Embryonic facial prominence (tissue), 1 donor: ENCODE data around the gene STAT5A.
"Not testable (repeated sequence)": the region's sequence is repeated elsewhere in the genome, so short reads cannot be mapped to it uniquely, and the experiment has no call there.

Source experiments
- DNase-seq: peaks from one replicate; pipeline ENCODE4 v3.0.0-alpha.2; 2016; ENCODE audit errors: extremely low spot score

STAT5A gene

DNA sequence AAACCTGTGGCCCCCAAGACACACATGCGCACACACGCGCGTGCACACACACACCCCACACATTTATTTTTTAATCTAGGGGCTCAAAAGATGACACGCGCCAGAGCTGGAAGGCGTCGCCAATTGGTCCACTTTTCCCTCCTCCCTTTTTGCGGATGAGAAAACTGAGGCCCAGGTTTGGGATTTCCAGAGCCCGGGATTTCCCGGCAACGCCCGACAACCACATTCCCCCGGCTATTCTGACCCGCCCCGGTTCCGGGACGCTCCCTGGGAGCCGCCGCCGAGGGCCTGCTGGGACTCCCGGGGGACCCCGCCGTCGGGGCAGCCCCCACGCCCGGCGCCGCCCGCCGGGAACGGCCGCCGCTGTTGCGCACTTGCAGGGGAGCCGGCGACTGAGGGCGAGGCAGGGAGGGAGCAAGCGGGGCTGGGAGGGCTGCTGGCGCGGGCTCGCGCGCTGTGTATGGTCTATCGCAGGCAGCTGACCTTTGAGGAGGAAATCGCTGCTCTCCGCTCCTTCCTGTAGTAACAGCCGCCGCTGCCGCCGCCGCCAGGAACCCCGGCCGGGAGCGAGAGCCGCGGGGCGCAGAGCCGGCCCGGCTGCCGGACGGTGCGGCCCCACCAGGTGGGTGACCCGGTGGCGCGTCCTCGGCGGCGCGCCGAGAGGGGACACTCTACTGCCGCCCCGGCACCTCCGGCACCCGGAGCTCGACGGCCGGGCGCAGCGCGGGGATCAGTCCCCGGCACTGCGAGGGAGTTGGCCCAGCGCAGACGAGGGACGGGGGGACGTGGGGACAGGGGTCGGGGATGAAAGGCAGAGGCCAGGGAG lies at the start of gene STAT5A:
STAT5A (plus strand) TSS at position 522 of the 826 bp plus-strand sequence. CDS start 914 bp downstream, outside the sequence.
- no peak for DNase-seq

DNA sequence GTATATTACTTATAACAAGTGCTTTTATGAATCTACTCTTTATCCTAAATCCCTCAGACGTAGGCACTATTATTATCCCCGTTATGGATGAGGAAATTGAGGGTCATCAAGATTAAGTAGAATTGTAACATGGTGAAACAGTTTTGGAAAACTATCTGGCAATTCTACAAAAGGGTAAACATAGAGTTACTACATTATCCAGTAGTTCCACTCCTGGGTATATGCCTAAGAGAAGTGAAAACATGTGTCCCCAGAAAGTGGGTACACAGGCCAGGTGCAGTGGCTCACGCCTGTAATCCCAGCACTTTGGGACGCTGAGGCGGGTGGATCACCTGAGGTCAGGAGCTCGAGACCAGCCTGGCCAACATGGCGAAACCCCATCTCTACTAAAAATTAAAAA lies 48.7 kb upstream of the STAT5A start:
- DNase-seq = not testable (repeated sequence)

DNA sequence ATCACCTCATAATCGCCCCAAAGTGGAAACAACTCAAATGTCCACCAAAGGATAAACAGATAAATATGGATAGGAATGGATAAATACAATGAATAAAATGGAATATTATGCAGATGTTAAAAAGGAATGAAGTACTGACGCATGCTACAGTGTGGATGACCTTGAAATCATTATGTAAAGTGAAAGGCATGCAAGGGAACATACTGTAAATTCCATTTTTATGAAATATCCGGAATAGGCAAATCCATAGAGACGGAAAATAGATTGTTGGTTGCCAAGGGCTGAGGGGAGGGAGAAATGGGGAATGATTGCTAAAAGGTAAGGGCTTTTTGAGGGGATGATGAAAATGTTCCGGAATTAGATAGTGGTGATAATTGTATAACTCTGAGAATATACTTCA lies 48.1 kb upstream of the STAT5A start:
- DNase-seq = no peak

DNA sequence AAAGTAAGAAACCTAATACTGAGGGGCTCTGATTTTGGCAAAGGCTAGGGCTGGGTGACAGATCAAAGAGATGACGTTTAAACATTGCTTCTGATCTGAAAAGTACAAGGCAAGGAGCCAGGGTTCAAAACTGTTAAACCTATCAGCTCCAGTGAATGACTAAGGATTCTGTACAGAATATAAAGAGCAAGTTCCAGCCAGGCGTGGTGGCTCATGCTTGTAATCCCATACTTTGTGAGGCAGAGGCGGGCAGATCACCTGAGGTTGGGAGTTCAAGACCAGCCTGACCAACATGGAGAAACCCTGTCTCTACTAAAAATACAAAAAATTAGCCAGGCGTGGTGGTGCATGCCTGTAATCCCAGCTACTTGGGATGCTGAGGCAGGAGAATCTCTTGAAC lies 47.4 kb upstream of the STAT5A start:
- DNase-seq = not testable (repeated sequence)

DNA sequence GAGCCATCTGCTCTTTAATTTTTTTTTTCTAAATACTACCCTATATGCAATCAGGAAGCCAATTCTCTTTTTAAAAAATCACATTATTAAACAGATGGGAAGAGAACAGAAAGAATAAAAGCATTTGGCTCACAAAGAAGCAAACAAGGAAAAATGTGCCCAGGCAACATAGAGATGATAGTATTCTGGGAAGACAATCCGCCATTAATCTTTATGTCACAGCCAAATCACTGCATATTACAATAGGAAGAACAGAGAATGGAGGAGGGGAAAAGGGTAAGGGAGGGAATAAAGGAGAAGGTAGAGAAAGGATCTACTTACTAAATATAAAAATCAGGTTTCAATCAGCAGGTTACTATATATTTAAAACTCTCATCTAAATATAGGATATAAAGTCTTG lies 46.4 kb upstream of the STAT5A start:
- DNase-seq = no peak

DNA sequence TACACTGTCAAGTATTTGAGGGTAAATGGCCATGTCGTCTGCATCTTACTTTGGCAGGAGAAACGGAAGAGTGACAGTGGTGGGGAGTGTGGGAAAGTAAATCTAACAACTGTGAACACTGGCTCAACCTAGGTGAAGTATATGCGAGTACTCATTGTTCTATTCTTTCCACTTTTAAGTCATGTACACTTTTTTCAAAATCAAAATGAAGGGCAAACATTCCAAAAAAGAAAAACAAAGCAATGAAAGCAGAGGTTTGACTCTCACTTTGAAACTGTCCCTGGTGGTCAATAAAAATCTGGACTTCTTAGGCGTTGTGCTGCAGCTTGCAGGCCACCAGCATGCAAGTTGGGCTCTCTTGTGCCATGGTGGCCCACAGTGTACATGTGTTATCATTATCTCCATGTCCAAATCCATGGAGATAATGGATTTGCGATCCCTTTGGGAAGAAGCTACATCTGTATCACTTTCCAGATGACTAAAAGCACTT lies 44.8 kb upstream of the STAT5A start:
- no peak for DNase-seq

DNA sequence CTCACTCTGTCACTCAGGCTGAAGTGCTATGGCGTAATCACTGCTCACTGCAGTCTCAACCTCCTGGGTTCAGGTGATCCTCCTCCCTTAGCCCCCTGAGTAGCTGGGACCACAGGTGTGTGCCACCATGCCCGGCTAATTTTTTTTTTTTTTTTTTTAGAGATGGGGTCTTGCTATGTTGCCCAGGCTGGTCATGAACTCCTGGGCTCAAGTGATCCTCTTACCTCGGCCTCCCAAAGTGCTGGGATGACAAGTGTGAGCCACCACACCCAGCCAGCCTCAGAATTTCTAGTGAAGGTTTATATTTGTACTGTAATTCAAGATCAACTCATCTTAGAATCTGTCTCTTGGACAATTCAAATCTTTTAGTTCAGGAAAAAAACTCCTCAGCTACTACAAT lies 44.2 kb upstream of the STAT5A start:
- not testable (repeated sequence) for DNase-seq

DNA sequence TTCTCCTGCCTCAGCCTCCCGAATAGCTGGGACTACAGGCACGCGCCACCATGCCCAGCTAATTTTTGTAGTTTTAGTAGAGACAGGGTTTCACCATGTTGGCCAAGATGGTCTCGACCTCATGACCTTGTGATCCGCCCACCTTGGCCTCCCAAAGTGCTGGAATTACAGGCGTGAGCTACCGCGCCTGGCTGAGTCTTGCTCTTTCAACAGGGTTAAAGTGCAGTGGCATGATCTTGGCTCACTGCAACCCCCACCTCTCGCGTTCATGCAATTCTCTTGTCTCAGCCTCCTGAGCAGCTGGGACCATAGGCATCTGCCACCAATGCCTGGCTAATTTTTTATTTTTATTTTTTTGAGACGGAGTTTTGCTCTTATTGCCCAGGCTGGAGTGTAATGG lies 43.1 kb upstream of the STAT5A start:
- DNase-seq = not testable (repeated sequence)

DNA sequence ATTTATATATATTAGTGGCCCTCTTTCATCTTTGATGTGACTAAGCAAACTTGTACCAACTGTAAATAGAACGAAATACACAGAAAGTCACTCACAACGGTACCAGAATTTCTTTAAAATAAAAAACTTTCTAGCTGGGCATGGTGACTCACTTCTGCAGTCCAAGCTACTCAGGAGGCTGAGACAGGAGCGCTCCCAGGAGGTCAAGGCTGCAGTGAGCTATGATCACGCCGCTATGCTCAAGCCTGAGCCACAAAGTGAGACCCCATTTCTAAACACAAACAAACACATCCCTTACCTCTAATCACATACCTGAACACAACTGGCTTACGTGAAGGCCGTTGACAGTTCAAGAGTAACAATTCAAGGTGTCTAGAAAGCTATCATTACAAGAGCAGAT lies 41.8 kb upstream of the STAT5A start:
- no peak for DNase-seq

DNA sequence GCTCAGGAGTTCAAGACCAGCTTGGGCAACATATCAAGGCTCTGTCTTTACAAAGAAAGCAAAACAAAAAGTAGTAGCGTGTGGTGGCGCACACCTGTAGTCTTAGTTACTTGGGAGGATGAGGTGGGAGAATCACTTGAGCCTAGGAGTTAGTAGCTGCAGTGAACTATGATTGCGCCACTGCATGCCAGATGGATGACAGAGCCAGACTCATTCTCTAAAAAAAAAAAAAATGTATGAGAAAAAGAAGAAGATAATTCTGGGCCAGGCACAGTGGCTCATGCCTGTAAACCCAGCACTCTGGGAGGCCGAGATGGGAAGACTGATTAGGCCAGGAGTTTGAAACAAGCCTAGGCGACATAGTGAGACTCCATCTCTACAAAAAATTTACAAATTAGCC lies 40.6 kb upstream of the STAT5A start:
- DNase-seq = no peak

DNA sequence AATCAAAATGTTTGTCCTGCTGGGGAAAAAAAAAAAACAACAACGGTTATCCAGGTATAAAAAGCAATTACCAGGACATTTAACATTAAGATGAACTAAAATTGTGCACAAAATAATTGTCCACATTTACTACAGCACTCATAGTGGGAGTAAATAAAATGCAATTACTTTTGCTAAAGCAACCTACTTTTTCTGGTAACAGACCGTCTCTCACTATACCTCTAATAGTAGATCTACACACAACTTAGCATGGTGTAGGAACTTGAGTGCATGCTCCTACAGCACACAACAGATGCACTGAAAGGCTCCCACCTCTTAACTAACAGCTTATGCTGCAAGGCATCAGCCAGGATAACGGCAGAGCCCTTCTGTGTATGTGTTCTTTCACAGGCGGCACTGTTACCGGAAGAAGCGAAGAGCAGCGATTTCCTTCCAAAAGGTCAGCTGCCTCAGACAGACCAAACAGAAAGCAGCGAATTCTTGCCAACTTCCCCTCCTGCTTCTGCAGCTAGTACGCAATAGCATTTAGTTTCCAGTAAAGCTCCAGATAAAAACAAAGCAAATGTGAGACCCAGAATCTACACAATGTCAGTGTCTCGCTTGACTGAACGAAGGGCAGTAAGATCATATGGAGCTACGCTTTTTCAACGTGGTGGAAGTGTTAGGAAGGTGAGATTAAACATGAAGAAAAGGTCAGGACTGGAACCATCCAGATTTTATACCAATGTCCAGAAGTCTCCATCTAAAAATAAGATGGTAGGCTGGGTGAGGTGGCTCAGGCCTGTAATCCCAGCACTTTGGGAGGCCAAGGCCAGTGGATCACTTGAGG lies 39.7 kb upstream of the STAT5A start:
- DNase-seq = peak; percentile 22

DNA sequence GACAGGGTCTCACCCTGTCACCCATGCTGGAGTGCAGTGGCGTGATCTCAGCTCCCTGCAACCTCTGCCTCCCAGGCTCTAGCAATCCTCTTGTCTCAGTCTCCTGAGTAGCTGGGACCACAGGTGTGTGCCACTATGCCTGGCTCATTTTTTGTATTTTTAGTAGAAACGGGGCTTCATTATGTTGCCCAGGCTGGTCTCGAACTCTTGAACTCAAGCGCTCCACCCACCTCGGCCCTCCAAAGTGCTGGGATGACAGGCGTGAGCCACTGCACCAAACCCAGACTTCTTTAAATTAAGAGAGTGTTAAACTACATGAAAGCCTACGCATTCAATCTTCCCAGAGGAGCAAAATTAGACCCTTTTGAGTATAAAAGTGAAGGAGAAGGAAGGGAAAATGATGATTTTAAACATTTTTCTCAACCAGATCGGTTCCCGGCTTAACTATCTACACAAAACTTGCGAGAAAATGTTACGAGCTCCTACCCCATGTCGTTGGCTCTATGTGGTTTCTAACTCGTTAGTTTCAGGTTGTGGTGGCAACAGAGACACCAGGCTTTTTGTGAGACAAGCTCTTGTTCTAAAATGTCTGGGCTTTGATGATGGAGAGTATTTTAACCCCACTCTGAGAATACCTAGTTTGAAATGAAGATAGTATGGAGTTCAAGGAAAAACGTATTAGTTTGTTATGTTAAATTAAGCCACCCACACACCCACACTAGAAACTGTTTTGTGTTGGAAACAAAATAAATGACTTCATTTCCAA lies 38.4 kb upstream of the STAT5A start:
- no peak for DNase-seq

DNA sequence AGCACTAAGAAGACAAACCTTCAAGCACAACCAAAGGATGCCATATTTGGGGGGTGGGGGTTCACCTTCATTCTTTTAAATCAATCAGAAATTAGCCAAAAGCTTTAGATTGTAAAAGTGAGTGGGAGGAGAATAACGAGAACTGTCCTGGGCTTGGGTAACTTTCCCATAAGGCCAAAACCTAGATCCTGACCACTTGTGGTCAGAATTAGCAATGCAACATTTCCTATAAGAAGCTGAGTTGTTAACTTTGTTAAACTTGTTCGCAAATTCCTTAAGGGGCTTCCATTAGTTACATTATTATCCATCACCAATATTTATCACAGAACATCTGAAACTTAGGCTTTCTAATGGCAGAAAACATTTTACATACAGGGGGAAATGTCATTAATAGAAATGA lies 37.2 kb upstream of the STAT5A start:
- no peak for DNase-seq

DNA sequence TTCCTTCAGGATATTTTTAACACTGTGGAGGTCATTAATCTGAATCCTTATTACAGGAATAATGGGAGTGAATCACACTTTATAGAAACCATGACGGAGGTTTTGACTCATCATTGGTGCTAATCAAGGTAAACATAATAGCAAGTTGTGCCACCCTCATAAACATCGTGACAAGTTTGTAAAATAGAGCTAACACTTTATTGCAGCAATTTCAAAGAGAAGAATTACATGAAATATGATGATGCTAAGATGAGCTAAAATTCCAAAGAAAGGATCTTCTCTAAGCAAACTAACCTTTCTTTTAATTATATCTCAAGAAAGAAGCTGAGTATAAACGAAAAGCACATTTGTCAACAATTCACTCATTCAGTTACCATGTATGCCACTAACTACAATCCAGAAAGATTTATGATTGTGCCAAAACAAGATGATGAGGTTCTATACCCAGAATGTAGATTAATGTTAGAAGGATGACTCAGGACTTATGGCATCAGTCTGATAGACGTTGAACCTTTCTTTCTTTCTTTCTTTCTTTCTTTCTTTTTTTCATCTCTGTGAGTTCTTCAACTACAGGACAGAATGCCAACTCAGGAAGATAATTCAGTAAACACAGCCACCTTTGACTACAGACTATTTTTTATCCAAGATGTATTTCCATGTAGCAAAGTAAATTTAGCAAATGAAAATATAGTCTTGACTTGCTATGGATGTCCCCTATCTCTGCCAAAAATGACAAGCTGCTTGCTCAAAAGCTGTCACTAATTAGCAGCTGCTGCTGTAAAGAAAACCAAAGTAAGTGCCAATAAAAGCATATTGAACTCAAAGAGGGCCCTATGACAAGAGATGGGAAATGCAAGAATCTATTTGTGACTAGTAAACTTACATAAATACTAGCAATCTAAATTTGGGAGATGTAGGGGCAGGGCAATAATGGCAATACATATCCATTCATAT lies 35.4 kb upstream of the STAT5A start:
- DNase-seq = no peak

DNA sequence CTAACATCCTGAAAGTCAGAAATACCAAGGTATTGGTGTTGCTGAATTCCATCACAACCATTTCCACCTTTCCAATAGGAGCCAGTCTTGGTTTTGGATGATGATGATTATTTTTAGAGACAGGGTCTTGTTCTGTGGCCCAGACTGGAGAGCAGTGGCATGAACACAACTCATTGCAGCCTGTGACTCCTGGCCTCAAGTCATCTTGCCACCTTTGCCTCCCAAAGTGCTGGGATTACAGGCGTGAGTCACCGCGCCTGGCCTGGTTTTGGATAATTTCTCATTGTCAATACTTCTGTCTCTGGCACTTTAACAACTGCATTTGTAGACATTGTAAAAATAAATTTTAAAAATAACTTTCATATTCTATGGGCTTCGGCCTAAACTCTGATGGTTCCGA lies 34.7 kb upstream of the STAT5A start:
- DNase-seq = no peak

DNA sequence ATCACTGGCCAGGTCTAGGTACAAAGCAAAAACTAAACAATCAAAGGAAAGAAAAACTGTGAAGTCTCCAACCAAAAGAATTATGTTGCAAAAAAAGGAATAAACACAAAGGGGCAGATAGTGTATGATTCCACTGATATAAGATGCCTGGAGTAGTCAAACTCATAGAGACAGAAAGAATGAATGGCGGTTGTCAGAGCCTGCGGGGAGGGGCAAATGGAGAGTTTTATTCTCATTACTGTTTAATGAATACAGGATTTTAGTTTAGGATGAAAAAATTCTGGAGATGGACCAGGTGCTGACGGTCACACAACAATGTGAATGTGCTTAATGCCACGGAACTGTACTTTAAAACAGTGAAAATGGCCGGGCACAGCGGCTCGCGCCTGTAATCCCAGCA lies 32.9 kb upstream of the STAT5A start:
- DNase-seq = no peak

DNA sequence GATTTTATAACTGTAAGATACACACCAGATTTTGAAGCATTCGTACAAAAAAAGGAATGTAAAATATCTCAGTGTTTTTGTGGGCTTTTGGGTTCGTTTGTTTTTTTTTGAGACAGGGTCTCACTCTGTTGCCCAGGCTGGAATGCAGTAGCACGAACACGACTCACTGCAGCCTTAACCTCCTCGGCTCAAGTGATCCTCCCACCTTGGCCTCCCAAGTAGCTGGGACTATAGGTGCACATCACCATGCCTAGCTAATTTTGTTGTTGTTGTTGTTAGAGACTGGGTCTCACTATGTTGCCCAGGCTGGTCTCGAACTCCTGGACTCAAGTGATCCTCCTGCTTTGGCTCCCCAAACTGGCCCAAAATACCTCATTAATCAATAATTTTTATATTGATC lies 28.0 kb upstream of the STAT5A start:
- no peak for DNase-seq

DNA sequence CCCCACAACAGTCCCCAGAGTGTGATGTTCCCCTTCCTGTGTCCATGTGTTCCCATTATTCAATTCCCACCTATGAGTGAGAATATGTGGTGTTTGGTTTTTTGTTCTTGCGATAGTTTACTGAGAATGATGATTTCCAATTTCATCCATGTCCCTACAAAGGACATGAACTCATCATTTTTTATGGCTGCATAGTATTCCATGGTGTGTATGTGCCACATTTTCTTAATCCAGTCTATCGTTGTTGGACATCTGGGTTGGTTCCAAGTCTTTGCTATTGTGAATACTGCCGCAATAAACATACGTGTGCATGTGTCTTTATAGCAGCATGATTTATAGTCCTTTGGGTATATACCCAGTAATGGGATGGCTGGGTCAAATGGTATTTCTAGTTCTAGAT lies 23.9 kb upstream of the STAT5A start:
- not testable (repeated sequence) for DNase-seq

DNA sequence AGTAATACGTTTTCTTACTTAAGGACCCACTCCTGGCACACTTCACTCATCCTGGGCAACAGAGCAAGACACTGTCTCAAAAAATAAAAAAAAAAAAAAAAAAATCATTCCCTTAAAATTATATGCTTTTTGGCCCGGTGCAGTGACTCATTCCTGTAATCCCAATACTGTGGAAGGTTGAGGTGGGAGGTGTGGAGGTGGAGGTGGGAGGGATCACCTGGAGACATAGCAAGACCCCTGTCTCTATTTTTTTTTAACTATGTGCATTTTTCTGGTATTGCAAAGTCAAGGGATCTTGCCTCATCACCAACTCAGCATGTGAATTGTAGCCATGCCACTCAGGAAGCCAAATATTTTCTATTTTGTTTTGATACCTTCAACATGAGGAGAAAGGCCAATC lies 21.8 kb upstream of the STAT5A start:
- DNase-seq = no peak

DNA sequence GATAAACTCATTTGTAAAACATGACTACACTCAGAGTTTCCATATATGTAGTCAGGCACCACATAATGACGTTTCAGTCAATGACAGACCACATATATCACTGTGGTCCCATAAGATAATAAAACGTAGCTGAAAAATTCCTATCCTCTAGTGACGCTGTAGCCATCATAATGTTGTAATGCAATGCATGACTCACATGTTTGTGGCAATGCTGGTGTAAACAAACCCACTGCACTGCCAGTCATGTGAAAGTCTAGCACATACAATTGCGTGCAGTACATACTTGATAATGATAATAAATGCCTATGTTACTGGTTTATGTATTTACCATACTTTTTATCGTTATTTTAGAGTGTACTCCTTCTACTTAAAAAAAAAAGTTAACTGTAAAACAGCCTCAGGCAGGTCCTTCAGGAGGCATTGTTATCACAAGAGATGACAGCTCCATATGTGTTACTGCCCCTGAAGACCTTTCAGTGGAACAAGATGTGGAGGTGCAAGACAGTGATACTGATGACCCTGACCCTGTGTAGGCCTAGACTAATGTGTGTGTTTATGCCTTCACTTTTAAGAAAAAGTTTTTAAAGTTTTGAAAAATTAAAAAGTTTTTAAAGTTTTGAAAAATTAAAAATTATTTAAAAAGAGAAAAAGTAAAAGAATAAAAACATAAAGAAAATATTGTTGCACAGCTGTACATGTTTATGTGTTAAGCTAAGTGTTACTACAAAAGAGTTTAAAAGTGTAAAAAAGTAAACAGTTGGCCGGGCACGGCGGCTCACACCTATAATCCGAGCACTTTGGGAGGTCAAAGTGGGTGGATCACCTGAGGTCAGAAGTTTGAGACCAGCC lies 21.2 kb upstream of the STAT5A start:
- DNase-seq = no peak
